ENCODE data around the gene PACSIN3. TPM values are rescaled to one million over a fixed set of nuclear protein-coding genes. Genes with fewer than 3 reads are reported as not detected.

The PACSIN3 gene
- total and polyA plus RNA-seq, 2 of the 13 experiments (the other 11 are each of a cell fraction or from before 2014, with no cell fraction given): 47.9 to 93.3 TPM

- TF ChIP-seq MEF2D (CRISPR knock-in tag; IDR thresholded peaks at IDR 0.05): peak; percentile 34; the same call in 1 of the 2 replicates
- TF ChIP-seq ZNF280B (CRISPR knock-in tag; IDR thresholded peaks at IDR 0.05; ENCODE audit: borderline replicate concordance): no peak
- no peak for TF ChIP-seq KLF15 (CRISPR knock-in tag; IDR thresholded peaks at IDR 0.05; ENCODE audit: borderline replicate concordance)
- no peak for TF ChIP-seq ZNF678 (CRISPR knock-in tag; IDR thresholded peaks at IDR 0.05)
- peak; percentile 56; the same call in 1 of the 2 replicates for TF ChIP-seq ZBTB21 (CRISPR knock-in tag; IDR thresholded peaks at IDR 0.05)
- TF ChIP-seq HOMEZ (CRISPR knock-in tag; IDR thresholded peaks at IDR 0.05; ENCODE audit: low read depth): peak; percentile 79
- no peak for TF ChIP-seq ZFP90 (CRISPR knock-in tag; IDR thresholded peaks at IDR 0.05; ENCODE audit: borderline replicate concordance)
- TF ChIP-seq ZNF674 (CRISPR knock-in tag; IDR thresholded peaks at IDR 0.05; ENCODE audit: low read depth): no peak
- no peak for TF ChIP-seq AGO1 (IDR thresholded peaks at IDR 0.05; ENCODE audit: low read depth, low read length, poor library complexity, severe bottlenecking)
- peak; percentile 78; the same call in 1 of the 2 replicates for TF ChIP-seq ZBTB39 (CRISPR knock-in tag; IDR thresholded peaks at IDR 0.05)
- no peak for TF ChIP-seq HOXA9 (CRISPR knock-in tag; IDR thresholded peaks at IDR 0.05; ENCODE audit: borderline replicate concordance)
- no peak for TF ChIP-seq BORCS8-MEF2B (CRISPR knock-in tag; IDR thresholded peaks at IDR 0.05)
- TF ChIP-seq HNRNPK (IDR thresholded peaks at IDR 0.05; ENCODE audit: low read depth, low read length, poor library complexity, severe bottlenecking): no peak
- peak; percentile 94 for TF ChIP-seq SAP130 (CRISPR knock-in tag; IDR thresholded peaks at IDR 0.05; ENCODE audit: low read depth)
- no peak for TF ChIP-seq ZNF460 (CRISPR knock-in tag; IDR thresholded peaks at IDR 0.05; ENCODE audit: borderline replicate concordance)
- TF ChIP-seq ZNF597 (CRISPR knock-in tag; IDR thresholded peaks at IDR 0.05): no peak
- TF ChIP-seq ZNF746 (CRISPR knock-in tag; IDR thresholded peaks at IDR 0.05): no peak
- TF ChIP-seq ZNF577 (CRISPR knock-in tag; IDR thresholded peaks at IDR 0.05; ENCODE audit: borderline replicate concordance, low read depth): no peak
- peak; percentile 89 for TF ChIP-seq BHLHE40 (IDR thresholded peaks at IDR 0.05; ENCODE audit: low read length)
Observed at GRCh38 chr11:47189100-47189834, 3.0 kb upstream of the PACSIN3 start (continued).
